IMR-90 (cell line): ENCODE measurements around the gene TNFRSF1A. TPM values are rescaled to one million over a fixed set of nuclear protein-coding genes. Genes with fewer than 3 reads are reported as not detected.

Experiments used
- ATAC-seq: fragments of 200-7000 bp; cut with Tn5 transposase; 2 replicates; pipeline ENCODE4 v1.9.1; 2020; ENCODE audit warnings: low read depth, mild to moderate bottlenecking, moderate library complexity
- BruUV-seq: library from RNA; stranded (reverse); fragments of 400-500 nt; replicated peaks from 2 replicates; lab custom pipeline; 2021; lab: Mats Ljungman, UMichigan
- CTCF ChIA-PET: fragments of 300-600 bp; formaldehyde crosslinking; extraction: SDS; loops from one replicate; lab custom pipeline; 2021; ENCODE audit warnings: antibody characterized with exemption; lab: Yijun Ruan, JAX
- POLR2A ChIA-PET: fragments of 300-600 bp; sonication (Branson Sonifier 250); formaldehyde crosslinking; loops from one replicate; lab custom pipeline; 2022; ENCODE audit warnings: antibody characterized with exemption; ENCODE audit not compliant: unreplicated experiment; lab: Charles Lee
- DNase-seq: peaks from one replicate; pipeline ENCODE4 v3.0.0; 2013
- H2AFZ ChIP-seq: replicated peaks from 2 replicates; pipeline ENCODE3; 2013; ENCODE audit warnings: low read length, mild to moderate bottlenecking; ENCODE audit not compliant: poor library complexity
- H2AK5ac ChIP-seq: 2 replicates; pipeline ENCODE4 v1.6.1; 2013; ENCODE audit warnings: low read depth, low read length, inconsistent platforms
- H2AK9ac ChIP-seq: replicated peaks from 2 replicates; pipeline ENCODE3; 2013; ENCODE audit warnings: mild to moderate bottlenecking, low read depth, low read length, moderate library complexity; ENCODE audit not compliant: poor library complexity
- H2BK120ac ChIP-seq: 2 replicates; pipeline ENCODE4 v1.6.1; 2013; ENCODE audit warnings: low read depth, low read length, inconsistent platforms
- H2BK15ac ChIP-seq: 3 replicates; pipeline ENCODE4 v1.6.1; 2013; ENCODE audit warnings: low read depth, low read length, inconsistent platforms
- H2BK20ac ChIP-seq: 2 replicates; pipeline ENCODE4 v1.6.1; 2013; ENCODE audit warnings: low read depth, mild to moderate bottlenecking, inconsistent platforms, low read length, moderate library complexity
- H2BK5ac ChIP-seq: 2 replicates; pipeline ENCODE4 v1.6.1; 2013; ENCODE audit warnings: mild to moderate bottlenecking, low read depth, low read length, inconsistent platforms; ENCODE audit not compliant: poor library complexity, severe bottlenecking
- H3K14ac ChIP-seq: replicated peaks from 2 replicates; pipeline ENCODE4 v1.6.1; 2013; ENCODE audit warnings: low read depth, low read length, inconsistent platforms
- H3K18ac ChIP-seq: 2 replicates; pipeline ENCODE4 v1.6.1; 2013; ENCODE audit warnings: low read depth, low read length, control low read depth
- H3K23ac ChIP-seq: 2 replicates; pipeline ENCODE4 v1.6.1; 2013; ENCODE audit warnings: low read depth, low read length, inconsistent platforms
- H3K27ac ChIP-seq: 2 replicates; pipeline ENCODE4 v1.5.1; 2013; ENCODE audit warnings: mild to moderate bottlenecking, control low read depth, low read length; ENCODE audit not compliant: insufficient read depth
- H3K27me3 ChIP-seq: 2 replicates; pipeline ENCODE4 v1.6.1; 2013; ENCODE audit warnings: low read length; ENCODE audit not compliant: control insufficient read depth, insufficient read depth
- H3K36me3 ChIP-seq: 2 replicates; pipeline ENCODE4 v1.6.1; 2013; ENCODE audit warnings: low read length, mixed read lengths; ENCODE audit not compliant: control insufficient read depth, insufficient read depth
- H3K4ac ChIP-seq: 2 replicates; pipeline ENCODE4 v1.6.1; 2013; ENCODE audit warnings: low read depth, low read length, inconsistent platforms
- H3K4me1 ChIP-seq: 2 replicates; pipeline ENCODE4 v1.6.1; 2013; ENCODE audit warnings: low read length, mixed read lengths; ENCODE audit not compliant: control insufficient read depth, insufficient read depth
- H3K4me2 ChIP-seq: 2 replicates; pipeline ENCODE4 v1.6.1; 2013; ENCODE audit warnings: low read depth, mild to moderate bottlenecking, control low read depth, low read length, moderate library complexity
- H3K4me3 ChIP-seq: 2 replicates; pipeline ENCODE4 v1.5.1; 2013; ENCODE audit warnings: low read depth, mild to moderate bottlenecking, control low read depth, low read length, moderate library complexity; ENCODE audit not compliant: insufficient read depth
- H3K56ac ChIP-seq: 2 replicates; pipeline ENCODE4 v1.6.1; 2013; ENCODE audit warnings: low read length, inconsistent platforms; ENCODE audit not compliant: insufficient read depth; ENCODE audit errors: extremely low read depth
- H3K79me1 ChIP-seq, 2 experiments: 2 replicates each; pipeline ENCODE4 v1.6.1; 2013; ENCODE audit warnings: low read length in 2 of 2, inconsistent platforms in 1 of 2, low read depth in 1 of 2
- H3K9ac ChIP-seq: 2 replicates; pipeline ENCODE4 v1.6.1; 2013; ENCODE audit warnings: low read depth, low read length, control low read depth
- H3K9me1 ChIP-seq: 2 replicates; pipeline ENCODE4 v1.6.1; 2013; ENCODE audit warnings: low read length, inconsistent platforms; ENCODE audit not compliant: insufficient read depth
- H3K9me3 ChIP-seq: 2 replicates; pipeline ENCODE4 v1.6.1; 2013; ENCODE audit warnings: low read length; ENCODE audit not compliant: control insufficient read depth, insufficient read depth
- H4K20me1 ChIP-seq: 2 replicates; pipeline ENCODE4 v1.6.1; 2013; ENCODE audit warnings: low read length, inconsistent platforms; ENCODE audit not compliant: insufficient read depth
- H4K5ac ChIP-seq: 2 replicates; pipeline ENCODE4 v1.6.1; 2013; ENCODE audit warnings: mild to moderate bottlenecking, low read depth, low read length, control low read depth
- H4K8ac ChIP-seq, 2 experiments: 2 replicates each; pipeline ENCODE4 v1.6.1; 2013; ENCODE audit warnings: low read depth in 2 of 2, low read length in 2 of 2, control low read depth in 1 of 2, inconsistent platforms in 1 of 2
- H4K91ac ChIP-seq: 2 replicates; pipeline ENCODE4 v1.6.1; 2013; ENCODE audit warnings: low read depth, low read length, inconsistent platforms; ENCODE audit not compliant: insufficient read depth
- BHLHE40 ChIP-seq: fragments of 150-350 bp; IDR thresholded peaks from 2 replicates; pipeline ENCODE4 v1.6.1; 2016; ENCODE audit warnings: mild to moderate bottlenecking, low read depth, low read length
- CHD1 ChIP-seq: IDR thresholded peaks from 2 replicates; pipeline ENCODE4 v1.6.1; 2012; ENCODE audit warnings: low read depth, low read length, improper control_type of control experiment
- ELK1 ChIP-seq: fragments of 150-350 bp; IDR thresholded peaks from 2 replicates; pipeline ENCODE4 v1.6.1; 2016; ENCODE audit warnings: low read depth, mild to moderate bottlenecking, low read length, moderate library complexity, borderline replicate concordance
- FOS ChIP-seq: fragments of 150-350 bp; IDR thresholded peaks from 2 replicates; pipeline ENCODE4 v1.6.1; 2016; ENCODE audit warnings: low read depth, low read length
- MXI1 ChIP-seq: IDR thresholded peaks from 2 replicates; pipeline ENCODE4 v1.6.1; 2012; ENCODE audit warnings: low read depth, mild to moderate bottlenecking, low read length, moderate library complexity, borderline replicate concordance
- NFE2L2 ChIP-seq: fragments of 150-350 bp; IDR thresholded peaks from 2 replicates; pipeline ENCODE4 v1.6.1; 2016; ENCODE audit warnings: low read depth, mild to moderate bottlenecking, low read length
- POLR2A ChIP-seq: IDR thresholded peaks from 2 replicates; pipeline ENCODE4 v1.6.1; 2012; ENCODE audit warnings: mild to moderate bottlenecking, low read depth, low read length
- RAD21 ChIP-seq: IDR thresholded peaks from 2 replicates; pipeline ENCODE4 v1.6.1; 2012; ENCODE audit warnings: low read length, improper control_type of control experiment
- RFX5 ChIP-seq: IDR thresholded peaks from 2 replicates; pipeline ENCODE4 v1.8.0; 2012; ENCODE audit warnings: low read depth, mild to moderate bottlenecking, low read length, moderate library complexity
- USF2 ChIP-seq: fragments of 150-350 bp; IDR thresholded peaks from 2 replicates; pipeline ENCODE4 v1.6.1; 2017; ENCODE audit warnings: mild to moderate bottlenecking, antibody characterized with exemption, low read length, low read depth
- WGBS, 2 experiments: methylation state at CpG; one replicate each; pipeline versions ENCODE4 v1.1.5 to v1.1.7; 2013; ENCODE audit warnings: missing lambda C conversion rate in 2 of 2; ENCODE audit not compliant: insufficient read length in 1 of 2; ENCODE audit errors: extremely low coverage in 2 of 2; 5-methylcytosine and 5-hydroxymethylcytosine counted together
- dilution Hi-C: fragments of 300-500 bp; cut with HindIII; formaldehyde crosslinking; loops from one replicate; pipeline ENCODE4 v1.14.3; 2018; ENCODE audit warnings: low sequenced_read_pairs; ENCODE audit not compliant: unreplicated experiment
- in situ Hi-C: fragments of 300-500 bp; cut with MboI; formaldehyde crosslinking; loops from 3 replicates; pipeline ENCODE4 v1.14.3; 2019; ENCODE audit warnings: low sequenced_read_pairs, inconsistent platforms, mixed read lengths
- intact Hi-C: fragments of 100-400 bp; cut with micrococcal nuclease; formaldehyde crosslinking; loops from 2 replicates; pipeline ENCODE4 v1.10.0; 2022
- polyA plus RNA-seq, 3 experiments: library from polyadenylated mRNA; depleted of rRNA; stranded (reverse); fragments of >200 nt; gene quantifications; 2 replicates each; pipeline ENCODE4 v1.2.3, GENCODE V29; 2012; ENCODE audit warnings: low replicate concordance in 1 of 3
- total RNA-seq: library from RNA; depleted of rRNA; stranded (reverse); fragments of >200 nt; gene quantifications from 2 replicates; pipeline ENCODE4 v1.2.3, GENCODE V29; 2012
- TF ChIP-seq, protein P1 (sequence below): conservative IDR thresholded peaks from 2 replicates; pipeline ENCODE4 v1.5.1; 2012; ENCODE audit warnings: mild to moderate bottlenecking, low read depth, low read length, improper control_type of control experiment

The TNFRSF1A gene
- total and polyA plus RNA-seq, 2 of the 4 experiments (the other 2 are of a cell fraction): 79.6 to 136 TPM

DNA sequence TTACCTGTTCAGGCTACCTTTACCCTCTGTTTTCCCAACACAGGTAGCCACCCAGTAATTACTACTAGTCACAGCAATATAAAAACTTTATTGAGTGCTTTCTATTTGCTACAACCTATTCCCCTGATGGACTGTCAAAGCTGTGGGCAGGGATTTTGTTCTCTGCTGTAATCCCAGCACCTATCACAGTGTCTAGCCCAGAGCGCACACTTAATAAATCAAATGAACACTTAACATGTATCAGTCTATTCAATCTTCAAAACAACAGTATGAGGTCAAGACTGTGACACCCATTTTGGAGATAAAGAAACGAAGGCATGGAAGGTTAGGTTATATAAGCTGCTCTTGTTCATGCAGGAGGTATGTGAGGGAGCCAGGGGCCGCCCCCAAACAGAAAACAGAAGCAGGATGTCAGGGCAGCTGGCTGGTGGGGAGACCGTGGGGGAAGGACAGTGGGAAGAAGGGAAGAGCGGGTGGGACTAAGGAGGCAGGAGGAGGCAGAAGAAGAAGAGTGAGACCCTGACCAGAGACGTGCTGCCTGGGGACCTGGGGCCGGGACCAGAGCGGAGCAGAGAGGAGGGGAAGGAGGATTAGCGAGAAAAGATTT is 1.7 kb downstream of the TNFRSF1A start (continued):
- TF ChIP-seq RFX5 (no peak), BHLHE40 (no peak)

DNA sequence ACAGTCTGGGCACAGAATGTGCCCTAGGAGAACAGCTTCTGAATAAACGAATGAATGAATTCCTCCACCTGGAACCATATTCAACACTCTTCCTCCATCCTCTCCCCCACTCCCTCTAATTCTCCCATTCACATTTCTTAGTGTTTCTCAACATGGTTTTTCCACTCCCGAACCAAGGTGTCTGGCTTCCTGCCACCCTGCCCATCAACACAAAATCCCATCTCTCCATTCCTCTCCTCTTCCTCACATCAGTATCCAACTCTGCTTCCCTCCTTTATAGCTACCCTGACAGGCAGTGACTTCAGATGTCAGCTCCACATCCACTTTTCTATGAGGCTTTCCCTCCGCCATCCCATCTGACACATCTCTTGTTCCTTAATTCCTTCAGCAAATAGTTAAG is 2.9 kb downstream of the TNFRSF1A start:
- ATAC-seq: no peak
- no peak for DNase-seq
- Histone ChIP-seq H2BK120ac (peak overlapping the region; percentile 30; the same call in 1 of the 2 replicates), H3K79me1 (peaks cover 10 to 77% of the 10 kb centered on the region in 2 experiments; a peak in 3 of 4 replicates), H3K27me3 (no peaks in the 10 kb centered on the region), H4K20me1 (peaks cover 70% of the 10 kb centered on the region), H3K14ac (peak overlapping the region; percentile 41), H2AFZ (no peak overlapping the region), H2BK15ac (no peak overlapping the region), H2BK5ac (peak overlapping the region; percentile 98), H3K23ac (peak overlapping the region; percentile 40), H3K4me3 (peak overlapping the region; percentile 86), H4K5ac (no peak overlapping the region), H3K27ac (peak overlapping the region; percentile 98; the same call in 1 of the 2 replicates), H2BK20ac (0 out of 2 replicates have a peak overlapping the region, but pooled peaks have one; percentile 2), H4K8ac (peak overlapping the region in 1 of 2 experiments; percentile 33; a peak in 1 of 4 replicates), H4K91ac (peak overlapping the region; percentile 3; the same call in 1 of the 2 replicates), H3K9ac (peak overlapping the region; percentile 99), H3K56ac (no peak overlapping the region), H3K4me2 (peak overlapping the region; percentile 96), H3K4me1 (peaks cover 54% of the 10 kb centered on the region), H2AK5ac (peak overlapping the region; percentile 21; the same call in 1 of the 2 replicates), H3K9me3 (no peaks in the 10 kb centered on the region), H3K9me1 (peaks cover 34% of the 10 kb centered on the region), H3K36me3 (peaks cover 23% of the 10 kb centered on the region; the same call in 1 of the 2 replicates), H3K4ac (peak overlapping the region; percentile 26), H3K18ac (no peak overlapping the region; the same call in 1 of the 2 replicates), H2AK9ac (no peak overlapping the region)
- no TSS peak for BruUV-seq
- WGBS, 2 experiments: 66% methylated on average over 2 of the region's 3 CpGs; no CpG with 5 or more reads in 1 of the 2 experiments
- intact Hi-C loops: no loop called here
- TF ChIP-seq FOS: no peak
- no peak for TF ChIP-seq NFE2L2
- TF ChIP-seq, protein P1, sequence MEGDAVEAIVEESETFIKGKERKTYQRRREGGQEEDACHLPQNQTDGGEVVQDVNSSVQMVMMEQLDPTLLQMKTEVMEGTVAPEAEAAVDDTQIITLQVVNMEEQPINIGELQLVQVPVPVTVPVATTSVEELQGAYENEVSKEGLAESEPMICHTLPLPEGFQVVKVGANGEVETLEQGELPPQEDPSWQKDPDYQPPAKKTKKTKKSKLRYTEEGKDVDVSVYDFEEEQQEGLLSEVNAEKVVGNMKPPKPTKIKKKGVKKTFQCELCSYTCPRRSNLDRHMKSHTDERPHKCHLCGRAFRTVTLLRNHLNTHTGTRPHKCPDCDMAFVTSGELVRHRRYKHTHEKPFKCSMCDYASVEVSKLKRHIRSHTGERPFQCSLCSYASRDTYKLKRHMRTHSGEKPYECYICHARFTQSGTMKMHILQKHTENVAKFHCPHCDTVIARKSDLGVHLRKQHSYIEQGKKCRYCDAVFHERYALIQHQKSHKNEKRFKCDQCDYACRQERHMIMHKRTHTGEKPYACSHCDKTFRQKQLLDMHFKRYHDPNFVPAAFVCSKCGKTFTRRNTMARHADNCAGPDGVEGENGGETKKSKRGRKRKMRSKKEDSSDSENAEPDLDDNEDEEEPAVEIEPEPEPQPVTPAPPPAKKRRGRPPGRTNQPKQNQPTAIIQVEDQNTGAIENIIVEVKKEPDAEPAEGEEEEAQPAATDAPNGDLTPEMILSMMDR: no peak
- TF ChIP-seq BHLHE40: no peak
- TF ChIP-seq ELK1: no peak
- no peak for TF ChIP-seq USF2
- TF ChIP-seq CHD1: no peak
- TF ChIP-seq MXI1: no peak
- no peak for TF ChIP-seq RAD21
- no peak for TF ChIP-seq POLR2A
- CTCF ChIA-PET: no interaction called here
- dilution Hi-C loops: no loop called here
- in situ Hi-C loops: loop anchor here (5.0 to 10.0 kb wide), 2 partner anchors 33 to 206 kb away; no protein-coding TSS in a partner anchor
- POLR2A ChIA-PET: interaction anchor here (0.8 to 1.2 kb wide), 2 partner anchors 45 to 195 kb away, joined by 3 to 4 read pairs; partner anchors contain the start of gene LTBR
